ENCODE measurements around the gene OXGR1. TPM values are rescaled to one million over a fixed set of nuclear protein-coding genes. Genes with fewer than 3 reads are reported as not detected.
"Not testable (repeated sequence)": the region's sequence is repeated elsewhere in the genome, so short reads cannot be mapped to it uniquely, and the experiment has no call there.

The OXGR1 gene
- total and polyA plus RNA-seq, 8 donors, result 0.14 to 0.68 (median 0.26) TPM

DNA sequence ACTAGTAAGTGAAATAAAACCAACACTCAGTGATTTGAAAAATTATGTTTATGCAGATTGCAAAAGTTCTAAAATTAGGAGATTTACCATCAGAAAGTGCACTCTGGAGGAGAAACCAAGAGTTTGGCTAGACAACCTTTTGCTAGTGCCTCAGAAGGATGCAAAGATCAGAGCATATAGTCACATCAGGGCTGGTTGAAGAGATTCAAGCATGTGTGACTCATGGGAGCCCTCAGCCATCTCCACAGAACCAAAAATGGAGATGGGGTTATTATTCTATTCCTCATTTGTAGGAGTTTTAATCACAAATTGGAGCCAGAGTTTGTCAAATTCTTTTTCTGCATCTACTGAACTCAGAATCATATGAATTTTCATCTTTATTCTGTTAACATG lies 32.9 kb upstream of the OXGR1 start:
- Histone ChIP-seq H3K27ac (peak overlapping the region in 1 of 2 donors; percentile 21), H3K4me3 (no peak overlapping the region), H3K27me3 (peaks cover 0 to 7% of the 10 kb centered on the region in 2 donors), H3K9me3 (no peaks in the 10 kb centered on the region), H3K36me3 (no peaks in the 10 kb centered on the region), H3K4me1 (peaks cover 6% of the 10 kb centered on the region in 2 donors)
- intact Hi-C loops (cut with DNase I), result no loop called here
- ATAC-seq (no peak), DNase-seq (no peak)
- TF ChIP-seq, protein P1, sequence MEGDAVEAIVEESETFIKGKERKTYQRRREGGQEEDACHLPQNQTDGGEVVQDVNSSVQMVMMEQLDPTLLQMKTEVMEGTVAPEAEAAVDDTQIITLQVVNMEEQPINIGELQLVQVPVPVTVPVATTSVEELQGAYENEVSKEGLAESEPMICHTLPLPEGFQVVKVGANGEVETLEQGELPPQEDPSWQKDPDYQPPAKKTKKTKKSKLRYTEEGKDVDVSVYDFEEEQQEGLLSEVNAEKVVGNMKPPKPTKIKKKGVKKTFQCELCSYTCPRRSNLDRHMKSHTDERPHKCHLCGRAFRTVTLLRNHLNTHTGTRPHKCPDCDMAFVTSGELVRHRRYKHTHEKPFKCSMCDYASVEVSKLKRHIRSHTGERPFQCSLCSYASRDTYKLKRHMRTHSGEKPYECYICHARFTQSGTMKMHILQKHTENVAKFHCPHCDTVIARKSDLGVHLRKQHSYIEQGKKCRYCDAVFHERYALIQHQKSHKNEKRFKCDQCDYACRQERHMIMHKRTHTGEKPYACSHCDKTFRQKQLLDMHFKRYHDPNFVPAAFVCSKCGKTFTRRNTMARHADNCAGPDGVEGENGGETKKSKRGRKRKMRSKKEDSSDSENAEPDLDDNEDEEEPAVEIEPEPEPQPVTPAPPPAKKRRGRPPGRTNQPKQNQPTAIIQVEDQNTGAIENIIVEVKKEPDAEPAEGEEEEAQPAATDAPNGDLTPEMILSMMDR (IDR thresholded peaks at IDR 0.05), result no peak

DNA sequence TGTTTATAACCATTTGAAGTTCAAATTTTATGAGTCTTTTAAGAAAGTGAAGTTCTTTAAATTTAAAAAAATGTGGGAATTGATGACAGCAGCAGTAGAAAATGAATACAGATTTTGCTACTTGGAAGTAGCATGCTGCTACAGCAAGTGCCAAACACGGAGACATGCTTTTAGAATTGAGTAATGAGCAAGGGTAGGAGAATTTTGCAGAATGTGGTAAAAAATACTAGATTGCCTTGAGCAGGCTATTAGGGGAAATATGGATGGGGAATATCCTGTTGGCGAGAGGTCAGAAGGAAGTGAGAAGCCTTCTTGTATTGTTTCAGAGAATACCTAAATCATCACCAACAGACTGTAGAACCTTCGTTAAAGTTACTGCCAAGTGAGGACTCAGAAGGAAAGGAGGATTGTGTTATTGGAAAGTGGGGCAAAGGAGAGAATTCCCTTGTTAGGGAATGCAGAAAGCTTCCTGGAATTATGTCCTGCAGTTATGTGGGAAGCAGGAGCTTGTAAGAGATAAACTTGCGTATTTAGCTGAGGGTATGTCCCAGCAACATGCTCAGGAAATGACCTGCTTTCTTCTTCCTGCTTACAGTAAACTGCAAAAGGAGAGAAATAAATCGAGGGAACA lies 32.4 kb upstream of the OXGR1 start:
- H3K4me3 ChIP-seq, result no peak overlapping the region
- TF ChIP-seq, protein P1 (IDR thresholded peaks at IDR 0.05), result no peak
- peak overlapping the region; percentile 21 to 34 for H3K27ac ChIP-seq
- ATAC-seq, result no peak
- no peaks in the 10 kb centered on the region for H3K9me3 ChIP-seq
- no peak for DNase-seq
- peaks cover 0 to 10% of the 10 kb centered on the region in 2 donors for H3K27me3 ChIP-seq
- no peaks in the 10 kb centered on the region for H3K36me3 ChIP-seq
- H3K4me1 ChIP-seq, result peaks cover 6% of the 10 kb centered on the region in 2 donors
- intact Hi-C loops (cut with DNase I), result no loop called here

DNA sequence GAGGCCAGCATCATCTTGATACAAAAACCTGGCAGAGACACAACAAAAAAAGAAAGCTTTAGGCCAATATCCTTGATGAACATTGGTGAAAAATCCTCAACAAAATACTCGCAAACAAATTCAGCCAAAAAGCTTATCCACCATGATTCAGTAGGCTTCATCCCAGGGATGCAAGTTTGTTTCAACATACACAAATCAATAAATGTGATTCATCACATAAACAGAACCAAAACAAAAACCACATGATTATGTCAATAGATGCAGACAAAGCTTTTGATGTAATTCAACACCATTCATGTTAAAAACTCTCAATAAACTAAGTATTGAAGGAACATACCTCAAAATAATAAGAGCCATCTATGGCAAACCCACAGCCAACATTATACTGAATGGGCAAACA lies 29.5 kb upstream of the OXGR1 start:
- H3K4me1 ChIP-seq; H3K27ac ChIP-seq; DNase-seq; H3K36me3 ChIP-seq; ATAC-seq; H3K4me3 ChIP-seq; intact Hi-C loops (cut with DNase I); H3K9me3 ChIP-seq: not testable (repeated sequence)
- H3K27me3 ChIP-seq, result peaks cover 0 to 22% of the 10 kb centered on the region in 2 donors

DNA sequence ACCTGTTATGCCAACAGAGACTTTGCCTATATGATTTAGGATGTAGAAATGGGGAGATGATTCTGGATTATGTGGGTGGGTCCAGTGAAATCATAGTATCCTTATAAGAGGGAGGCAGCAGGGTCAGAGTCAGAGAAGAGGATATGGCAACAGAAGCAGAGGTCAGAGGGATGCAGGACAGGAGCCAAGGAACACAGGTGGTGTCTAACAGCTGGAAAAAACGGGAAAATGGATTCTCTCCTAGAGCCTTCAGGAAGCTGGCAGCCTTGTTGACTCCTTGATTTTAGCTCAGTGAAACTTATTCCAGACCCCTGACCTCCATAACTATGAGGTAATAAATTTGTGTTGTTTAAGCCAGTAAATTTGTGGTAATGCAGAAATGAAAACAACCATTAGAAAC lies 28.8 kb upstream of the OXGR1 start:
- peaks cover 0 to 22% of the 10 kb centered on the region in 2 donors for H3K27me3 ChIP-seq
- DNase-seq (no peak), ATAC-seq (no peak)
- TF ChIP-seq, protein P1 (IDR thresholded peaks at IDR 0.05), result no peak
- no peaks in the 10 kb centered on the region for H3K4me1 ChIP-seq
- H3K27ac ChIP-seq, result no peak overlapping the region
- no peak overlapping the region for H3K4me3 ChIP-seq
- intact Hi-C loops (cut with DNase I), result no loop called here
- no peaks in the 10 kb centered on the region for H3K9me3 ChIP-seq
- H3K36me3 ChIP-seq, result no peaks in the 10 kb centered on the region

DNA sequence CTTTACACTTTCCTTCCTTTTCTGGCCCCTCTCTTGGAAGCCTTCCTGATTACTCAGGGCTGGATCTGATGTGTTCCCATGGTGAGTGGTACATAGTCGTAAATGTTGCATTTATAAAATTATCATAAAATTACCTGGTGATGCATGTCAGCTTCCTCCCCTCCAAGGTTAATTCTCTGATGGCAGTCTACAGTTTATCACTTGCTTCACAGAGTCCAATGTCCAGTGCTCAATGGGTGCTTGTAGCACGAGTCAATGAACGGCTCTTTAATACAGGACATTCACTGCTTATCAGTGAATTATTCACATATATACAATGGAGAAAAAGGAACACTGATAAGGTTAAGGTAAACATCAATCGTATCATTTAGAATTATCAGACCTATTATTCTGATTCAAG lies 27.0 kb upstream of the OXGR1 start:
- no peak for DNase-seq
- Histone ChIP-seq H3K9me3 (no peaks in the 10 kb centered on the region), H3K4me1 (no peaks in the 10 kb centered on the region), H3K4me3 (no peak overlapping the region), H3K27ac (no peak overlapping the region), H3K27me3 (peaks cover 7 to 36% of the 10 kb centered on the region in 2 donors), H3K36me3 (no peaks in the 10 kb centered on the region)
- ATAC-seq, result no peak
- intact Hi-C loops (cut with DNase I), result no loop called here
- TF ChIP-seq, protein P1 (IDR thresholded peaks at IDR 0.05), result no peak
